GM23248 (cell line): ENCODE measurements around the gene PRR33. TPM values are rescaled to one million over a fixed set of nuclear protein-coding genes. Genes with fewer than 3 reads are reported as not detected.
"Not testable (repeated sequence)": the region's sequence is repeated elsewhere in the genome, so short reads cannot be mapped to it uniquely, and the experiment has no call there.

Experiments used
- DNase-seq: peaks from one replicate; pipeline ENCODE4 v3.0.0-alpha.2; 2015
- H2AFZ ChIP-seq: fragments of 200-600 bp; sonication (generic); 2 replicates; pipeline ENCODE4 v1.6.1; 2016; ENCODE audit warnings: antibody characterized with exemption
- H3F3A ChIP-seq: fragments of 200-600 bp; sonication (generic); 2 replicates; pipeline ENCODE4 v1.6.1; 2016; ENCODE audit warnings: mild to moderate bottlenecking, antibody characterized with exemption, mixed run types; ENCODE audit not compliant: insufficient read depth
- H3K27ac ChIP-seq: fragments of 200-600 bp; sonication (generic); 2 replicates; pipeline ENCODE4 v1.5.1; 2016; ENCODE audit warnings: mild to moderate bottlenecking
- H3K27me3 ChIP-seq: fragments of 200-600 bp; sonication (generic); replicated peaks from 2 replicates; pipeline ENCODE4 v1.6.1; 2016; ENCODE audit warnings: mild to moderate bottlenecking; ENCODE audit not compliant: insufficient read depth
- H3K36me3 ChIP-seq: fragments of 200-600 bp; sonication (generic); 2 replicates; pipeline ENCODE4 v1.6.1; 2016; ENCODE audit warnings: low read depth, mild to moderate bottlenecking
- H3K4me1 ChIP-seq: fragments of 200-600 bp; sonication (generic); 2 replicates; pipeline ENCODE4 v1.6.1; 2016; ENCODE audit warnings: mild to moderate bottlenecking; ENCODE audit not compliant: insufficient read depth
- H3K4me2 ChIP-seq: fragments of 200-600 bp; sonication (generic); one replicate; pipeline ENCODE4 v1.6.1; 2016; ENCODE audit warnings: mild to moderate bottlenecking; ENCODE audit not compliant: unreplicated experiment
- H3K4me3 ChIP-seq: fragments of 200-600 bp; sonication (generic); 2 replicates; pipeline ENCODE4 v1.5.1; 2016; ENCODE audit warnings: mild to moderate bottlenecking
- H3K79me2 ChIP-seq: fragments of 200-600 bp; sonication (generic); 2 replicates; pipeline ENCODE4 v1.6.1; 2016; ENCODE audit warnings: mild to moderate bottlenecking; ENCODE audit not compliant: insufficient read depth
- H3K9ac ChIP-seq: fragments of 200-600 bp; sonication (generic); 2 replicates; pipeline ENCODE4 v1.6.1; 2016; ENCODE audit warnings: mild to moderate bottlenecking
- H3K9me2 ChIP-seq: fragments of 200-600 bp; sonication (generic); 2 replicates; pipeline ENCODE4 v1.6.1; 2016; ENCODE audit warnings: mixed run types, mild to moderate bottlenecking, moderate library complexity; ENCODE audit not compliant: insufficient read depth
- H3K9me3 ChIP-seq: fragments of 200-600 bp; sonication (generic); one replicate; pipeline ENCODE4 v1.6.1; 2017; ENCODE audit warnings: low read depth
- H4K20me1 ChIP-seq: fragments of 200-600 bp; sonication (generic); 2 replicates; pipeline ENCODE4 v1.6.0; 2016; ENCODE audit not compliant: insufficient read depth
- EZH2 ChIP-seq: fragments of 200-600 bp; sonication (generic); IDR thresholded peaks from 2 replicates; pipeline ENCODE4 v1.6.1; 2018; ENCODE audit warnings: antibody characterized with exemption, mild to moderate bottlenecking; ENCODE audit not compliant: insufficient read depth, poor library complexity, severe bottlenecking
- EZH2phosphoT487 ChIP-seq: fragments of 200-600 bp; sonication (generic); IDR thresholded peaks from 2 replicates; pipeline ENCODE4 v1.6.1; 2018; ENCODE audit warnings: antibody characterized with exemption, moderate library complexity, mild to moderate bottlenecking, low read depth; ENCODE audit not compliant: insufficient read depth
- WGBS, 2 experiments: methylation state at CpG; one replicate each; pipeline ENCODE4 v1.1.6; 2015 to 2017; ENCODE audit warnings: low lambda C conversion rate in 2 of 2, low coverage in 1 of 2; ENCODE audit errors: missing lambda C conversion rate in 2 of 2; 5-methylcytosine and 5-hydroxymethylcytosine counted together
- in situ Hi-C: fragments of 300-500 bp; cut with MboI; formaldehyde crosslinking; loops from 2 replicates; pipeline ENCODE4 v1.15.0; 2020
- polyA plus RNA-seq: library from polyadenylated mRNA; unstranded; fragments of >200 nt; fragmentation: Nextera tagmentation; extraction: Ambion mirVana; gene quantifications from 2 replicates; pipeline ENCODE4 v1.2.1, GENCODE V29; 2016
- total RNA-seq: library from RNA; depleted of rRNA; stranded (reverse); fragments of >200 nt; shearing (Covaris generic); gene quantifications from 2 replicates; pipeline ENCODE4 v1.2.3, GENCODE V29; 2014

The PRR33 gene
- total and polyA plus RNA-seq, 2 experiments from 2014 or later = not detected

GRCh38 chr11:1877211-1878136 is 14.2 kb downstream of the PRR33 start:
- Histone ChIP-seq H3K4me3 (no peak overlapping the region), H4K20me1 (no peaks in the 10 kb centered on the region), H3K36me3 (no peaks in the 10 kb centered on the region), H3K27me3 (no peaks in the 10 kb centered on the region), H3K27ac (no peak overlapping the region), H3K9me3 (no peaks in the 10 kb centered on the region), H3K4me2 (no peak overlapping the region), H3F3A (no peaks in the 10 kb centered on the region), H3K79me2 (no peaks in the 10 kb centered on the region), H3K9me2 (no peaks in the 10 kb centered on the region), H3K9ac (no peak overlapping the region), H2AFZ (no peak overlapping the region), H3K4me1 (no peaks in the 10 kb centered on the region)
- no peak for TF ChIP-seq EZH2
- no peak for TF ChIP-seq EZH2phosphoT487
- DNase-seq = peak; percentile 33
- WGBS, 2 experiments = 33 to 35% methylated on average over 23 to 33 of the region's 33 CpGs
- in situ Hi-C loops = no loop called here

- no peak overlapping the region for H3K9ac ChIP-seq
- in situ Hi-C loops = no loop called here
Measured at GRCh38 chr11:1876361-1877063, 15.2 kb downstream of the PRR33 start.

GRCh38 chr11:1875851-1876301 is 15.8 kb downstream of the PRR33 start:
- H3F3A ChIP-seq, H3K9me2 ChIP-seq, DNase-seq, H3K4me3 ChIP-seq, H2AFZ ChIP-seq, H3K9ac ChIP-seq, H3K4me2 ChIP-seq, H3K79me2 ChIP-seq, H3K4me1 ChIP-seq, H4K20me1 ChIP-seq, H3K27me3 ChIP-seq, H3K36me3 ChIP-seq, in situ Hi-C loops, H3K9me3 ChIP-seq, H3K27ac ChIP-seq: not testable (repeated sequence)
- 29 to 33% methylated on average over 11 to 12 of the region's 13 CpGs for WGBS, 2 experiments

More at GRCh38 chr11:1876361-1877063, 15.2 kb downstream of the PRR33 start:
- H3F3A ChIP-seq = no peaks in the 10 kb centered on the region
- H3K9me2 ChIP-seq = no peaks in the 10 kb centered on the region
- H3K4me1 ChIP-seq = no peaks in the 10 kb centered on the region
- no peaks in the 10 kb centered on the region for H3K9me3 ChIP-seq
- no peaks in the 10 kb centered on the region for H4K20me1 ChIP-seq
- H3K79me2 ChIP-seq = no peaks in the 10 kb centered on the region
- no peaks in the 10 kb centered on the region for H3K36me3 ChIP-seq
- 3 to 15% methylated on average over 7 to 24 of the region's 26 CpGs for WGBS, 2 experiments
- no peak overlapping the region for H3K4me3 ChIP-seq
- peak; percentile 57 for DNase-seq
- TF ChIP-seq EZH2phosphoT487 = no peak
- no peak for TF ChIP-seq EZH2
- H3K27me3 ChIP-seq = peaks cover under 1% of the 10 kb centered on the region; the same call in 1 of the 2 replicates
- no peak overlapping the region for H3K4me2 ChIP-seq
- no peak overlapping the region for H3K27ac ChIP-seq
- no peak overlapping the region for H2AFZ ChIP-seq

- no peaks in the 10 kb centered on the region for H3K36me3 ChIP-seq
- no peaks in the 10 kb centered on the region for H3K9me2 ChIP-seq
- no peaks in the 10 kb centered on the region for H3K4me1 ChIP-seq
- H3K27me3 ChIP-seq = peaks cover 13% of the 10 kb centered on the region
- H3K9ac ChIP-seq = no peak overlapping the region
- H4K20me1 ChIP-seq = no peaks in the 10 kb centered on the region
- H3F3A ChIP-seq = no peaks in the 10 kb centered on the region
- DNase-seq = no peak
- no peak overlapping the region for H3K27ac ChIP-seq
- H3K9me3 ChIP-seq = no peaks in the 10 kb centered on the region
- H3K79me2 ChIP-seq = no peaks in the 10 kb centered on the region
- no peak overlapping the region for H3K4me2 ChIP-seq
- no peak overlapping the region for H2AFZ ChIP-seq
- 41 to 49% methylated on average over 12 to 17 of the region's 28 CpGs for WGBS, 2 experiments
- no peak for TF ChIP-seq EZH2
- TF ChIP-seq EZH2phosphoT487 = no peak
- in situ Hi-C loops = no loop called here
- H3K4me3 ChIP-seq = no peak overlapping the region
Measured at GRCh38 chr11:1875093-1875850, 16.4 kb downstream of the PRR33 start.

GRCh38 chr11:1874441-1875092 is 17.1 kb downstream of the PRR33 start:
- not testable (repeated sequence) for DNase-seq
- in situ Hi-C loops = loop anchor here (25.0 kb wide), 1 partner anchor 288 kb away; the partner anchor contains the start of genes INS and TH
- WGBS, 2 experiments = 26 to 28% methylated on average over 10 to 17 of the region's 17 CpGs

GRCh38 chr11:1873813-1874150 is 17.9 kb downstream of the PRR33 start:
- not testable (repeated sequence) for H3K9me3 ChIP-seq, H3K9me2 ChIP-seq, H3K79me2 ChIP-seq, H3K36me3 ChIP-seq, DNase-seq, H3K4me1 ChIP-seq, H3K4me3 ChIP-seq, H3F3A ChIP-seq, H3K4me2 ChIP-seq, H3K9ac ChIP-seq, H4K20me1 ChIP-seq, H2AFZ ChIP-seq, H3K27ac ChIP-seq
- in situ Hi-C loops = loop anchor here (25.0 kb wide), 1 partner anchor 289 kb away; the partner anchor contains the start of genes INS and TH
- WGBS, 2 experiments = 71% methylated on average over 17 of the region's 17 CpGs; no CpG with 5 or more reads in 1 of the 2 experiments
- peaks cover 27% of the 10 kb centered on the region for H3K27me3 ChIP-seq

More at GRCh38 chr11:1874441-1875092, 17.1 kb downstream of the PRR33 start:
- not testable (repeated sequence) for H3K4me2 ChIP-seq, H4K20me1 ChIP-seq, H2AFZ ChIP-seq, H3K9me3 ChIP-seq, H3K27ac ChIP-seq, H3K4me3 ChIP-seq, H3K4me1 ChIP-seq, H3K9ac ChIP-seq, H3K36me3 ChIP-seq, H3K79me2 ChIP-seq, H3F3A ChIP-seq, H3K9me2 ChIP-seq
- peaks cover 20% of the 10 kb centered on the region for H3K27me3 ChIP-seq
